GM21526 (cell line): Measurements from ENCODE around the gene TAS2R50.

Experiments used
- ATAC-seq: cut with Tn5 transposase; IDR thresholded peaks from one replicate; pipeline ENCODE4 v1.9.1; 2021; ENCODE audit warnings: moderate library complexity; ENCODE audit not compliant: unreplicated experiment, low FRiP score

The TAS2R50 gene

GRCh38 chr12:10956085-10956484 is 30.6 kb downstream of the TAS2R50 start:
- ATAC-seq = no peak

DNA sequence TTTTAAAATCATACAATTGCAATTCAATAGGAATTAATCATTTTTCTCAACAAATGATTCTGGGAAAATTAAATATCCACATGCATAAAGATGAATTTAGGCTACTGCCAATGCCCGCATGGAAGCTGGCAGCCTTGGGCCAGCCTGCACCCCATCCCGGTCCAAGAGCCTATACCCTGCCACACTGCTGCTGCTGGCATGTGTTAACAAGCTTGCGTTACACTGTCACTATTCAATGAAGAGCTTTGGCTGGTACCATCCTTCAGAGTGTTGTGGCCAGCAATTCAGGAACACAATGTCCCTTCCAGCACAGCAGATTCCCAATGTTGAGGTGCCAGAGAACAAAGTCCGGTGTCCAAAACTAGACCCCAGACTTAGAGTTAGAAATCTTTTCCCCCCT is 34.1 kb downstream of the TAS2R50 start:
- ATAC-seq = no peak

- no peak for ATAC-seq
Measured at GRCh38 chr12:10943167-10943566, 43.5 kb downstream of the TAS2R50 start.

- ATAC-seq = no peak
Measured at GRCh38 chr12:10941916-10942607, 44.6 kb downstream of the TAS2R50 start.

DNA sequence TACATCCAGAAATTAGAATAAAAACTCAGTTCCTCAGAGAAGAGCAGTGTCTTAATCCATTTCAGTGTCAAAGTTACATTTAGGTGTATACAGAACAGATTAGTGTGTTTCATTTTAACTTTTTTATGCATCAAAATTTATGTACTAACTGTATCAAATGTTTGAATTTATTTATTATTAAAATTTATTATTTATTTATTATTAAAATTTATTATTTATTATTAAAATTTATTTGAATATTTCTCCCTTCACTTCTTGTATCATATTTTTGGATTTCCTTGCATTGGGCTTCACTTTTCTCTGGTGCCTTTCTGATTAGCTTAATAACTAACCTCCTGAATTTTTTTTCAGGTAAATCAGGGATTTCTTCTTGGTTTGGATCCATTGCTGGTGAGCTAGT is 45.3 kb downstream of the TAS2R50 start:
- ATAC-seq = no peak

- ATAC-seq = no peak
Measured at GRCh38 chr12:10940389-10940788, 46.3 kb downstream of the TAS2R50 start.

DNA sequence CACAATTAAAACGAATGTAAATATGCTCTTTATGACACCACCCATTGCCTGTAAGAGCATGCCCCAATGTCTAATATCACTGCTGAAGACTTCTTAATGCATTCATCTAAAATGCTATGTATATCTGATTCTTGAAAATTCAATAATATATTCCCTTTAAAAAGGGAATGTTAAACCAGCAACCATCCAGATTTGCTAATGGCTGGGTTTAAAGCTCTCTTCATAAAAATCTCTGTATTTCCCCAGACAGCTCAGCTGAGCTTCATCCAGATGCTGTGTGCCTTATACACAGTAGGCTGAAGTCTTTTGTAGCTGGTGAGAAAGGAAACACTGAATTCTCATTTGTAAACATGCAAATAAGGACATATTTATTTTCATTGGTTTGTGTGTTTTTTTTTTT is 47.5 kb downstream of the TAS2R50 start, which contains the start of gene TAS2R14:
TAS2R14 (minus strand) TSS at position 101 of the 400 bp plus-strand sequence; CDS start at position 45, 56 bp downstream.
- no peak for ATAC-seq

DNA sequence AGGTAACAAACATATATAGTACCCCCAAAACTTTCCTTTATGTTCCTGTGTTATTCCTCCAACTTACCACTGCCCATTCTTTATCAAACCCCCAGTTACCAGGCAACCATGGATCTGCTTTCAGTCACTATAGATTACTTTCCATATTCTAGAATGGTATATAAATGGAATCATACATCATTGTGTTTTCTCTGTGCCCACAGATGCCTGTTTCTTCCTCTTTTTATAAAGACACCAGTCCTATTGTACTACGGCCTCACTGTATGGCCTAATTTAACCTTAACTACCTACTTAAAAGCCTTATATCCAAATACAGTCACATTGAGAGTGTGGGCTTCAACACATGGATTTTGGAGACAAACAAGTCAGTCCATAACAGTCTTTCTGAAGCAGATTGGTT is 50.2 kb downstream of the TAS2R50 start:
- no peak for ATAC-seq
